ENCODE data around the gene KATNAL1.

DNA sequence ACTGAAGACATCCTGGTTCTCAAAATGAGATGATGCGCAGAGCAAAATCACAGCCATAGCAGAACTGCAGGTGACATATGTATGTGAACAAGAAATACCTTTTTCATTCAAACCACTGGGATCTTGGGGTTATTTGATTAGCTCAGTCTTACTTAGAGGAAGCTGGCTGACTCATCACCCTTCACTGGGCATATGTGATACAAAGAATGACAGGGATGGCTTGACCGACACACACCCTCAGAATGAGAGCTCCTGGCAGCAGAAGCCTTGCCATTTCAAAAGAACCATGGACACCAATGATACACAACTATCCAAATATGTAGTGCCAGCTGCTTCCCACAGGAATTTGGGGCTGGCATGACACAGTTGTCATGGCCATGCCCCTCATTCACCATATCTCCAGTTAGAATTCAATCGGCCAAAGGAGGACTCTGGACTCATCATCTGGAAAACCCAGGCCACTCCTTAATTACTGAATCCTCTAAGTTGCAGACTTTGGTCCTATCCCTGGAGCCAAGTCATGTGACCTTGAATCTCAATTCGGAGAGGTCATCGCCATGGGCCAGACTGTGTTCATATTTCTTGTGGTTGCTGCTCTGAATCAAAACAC, 115.8 kb downstream of the KATNAL1 start:
- TF ChIP-seq POLR2A (IDR thresholded peaks at IDR 0.05) = no peak
- TF ChIP-seq, protein P1, sequence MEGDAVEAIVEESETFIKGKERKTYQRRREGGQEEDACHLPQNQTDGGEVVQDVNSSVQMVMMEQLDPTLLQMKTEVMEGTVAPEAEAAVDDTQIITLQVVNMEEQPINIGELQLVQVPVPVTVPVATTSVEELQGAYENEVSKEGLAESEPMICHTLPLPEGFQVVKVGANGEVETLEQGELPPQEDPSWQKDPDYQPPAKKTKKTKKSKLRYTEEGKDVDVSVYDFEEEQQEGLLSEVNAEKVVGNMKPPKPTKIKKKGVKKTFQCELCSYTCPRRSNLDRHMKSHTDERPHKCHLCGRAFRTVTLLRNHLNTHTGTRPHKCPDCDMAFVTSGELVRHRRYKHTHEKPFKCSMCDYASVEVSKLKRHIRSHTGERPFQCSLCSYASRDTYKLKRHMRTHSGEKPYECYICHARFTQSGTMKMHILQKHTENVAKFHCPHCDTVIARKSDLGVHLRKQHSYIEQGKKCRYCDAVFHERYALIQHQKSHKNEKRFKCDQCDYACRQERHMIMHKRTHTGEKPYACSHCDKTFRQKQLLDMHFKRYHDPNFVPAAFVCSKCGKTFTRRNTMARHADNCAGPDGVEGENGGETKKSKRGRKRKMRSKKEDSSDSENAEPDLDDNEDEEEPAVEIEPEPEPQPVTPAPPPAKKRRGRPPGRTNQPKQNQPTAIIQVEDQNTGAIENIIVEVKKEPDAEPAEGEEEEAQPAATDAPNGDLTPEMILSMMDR (IDR thresholded peaks at IDR 0.05) = no peak
- no peak for TF ChIP-seq EP300 (IDR thresholded peaks at IDR 0.05)
